ENCODE results near the gene VN1R5. TPM values are rescaled to one million over a fixed set of nuclear protein-coding genes. Genes with fewer than 3 reads are reported as not detected.

VN1R5 gene
- total RNA-seq, 1 donor from 2014 or later: not detected

Other genes with a start within 250 kb of the VN1R5 start
- 3.2 TPM for gene ZNF695, start 248.0 kb upstream of the VN1R5 start, total RNA-seq (ENCODE audit: unreplicated experiment)
- 9.7 TPM for gene ZNF670, start 177.3 kb upstream of the VN1R5 start, total RNA-seq (ENCODE audit: unreplicated experiment)
- gene ZNF669, start 151.7 kb upstream of the VN1R5 start, total RNA-seq (ENCODE audit: unreplicated experiment): 21.7 TPM
- 138 TPM for gene ZNF124, start 84.1 kb upstream of the VN1R5 start, total RNA-seq (ENCODE audit: unreplicated experiment)
- 76.5 TPM for gene ZNF496, start 75.8 kb downstream of the VN1R5 start, total RNA-seq (ENCODE audit: unreplicated experiment)
- 0.44 TPM for gene NLRP3, start 160.1 kb downstream of the VN1R5 start, total RNA-seq (ENCODE audit: unreplicated experiment)
- gene OR2B11, start 202.0 kb downstream of the VN1R5 start, total RNA-seq (ENCODE audit: unreplicated experiment): not detected